GM23338 (cell line): ENCODE data around the gene NPAS3. TPM values are rescaled to one million over a fixed set of nuclear protein-coding genes. Genes with fewer than 3 reads are reported as not detected.
A peak's percentile ranks its signal among the peaks of the same experiment; 100 is the strongest.

ENCODE experiments used
- ATAC-seq: fragments of 200-7000 bp; cut with Tn5 transposase; 3 replicates; pipeline ENCODE4 v1.9.1; 2020
- DNase-seq: peaks from one replicate; pipeline ENCODE4 v3.0.0-alpha.2; 2015; ENCODE audit warnings: low spot score
- H2AFZ ChIP-seq: fragments of 200-600 bp; sonication (generic); 2 replicates; pipeline ENCODE4 v1.8.0; 2016; ENCODE audit warnings: antibody characterized with exemption, mild to moderate bottlenecking, moderate library complexity
- H3F3A ChIP-seq: fragments of 200-600 bp; sonication (generic); replicated peaks from 2 replicates; pipeline ENCODE4 v1.8.0; 2017; ENCODE audit warnings: antibody characterized with exemption, mixed run types, low read depth
- H3K27ac ChIP-seq: fragments of 200-600 bp; sonication (generic); 2 replicates; pipeline ENCODE4 v1.6.1; 2016; ENCODE audit warnings: low read depth
- H3K27me3 ChIP-seq: fragments of 200-600 bp; sonication (generic); 2 replicates; pipeline ENCODE4 v1.8.0; 2016; ENCODE audit warnings: mild to moderate bottlenecking, mixed run types, moderate library complexity; ENCODE audit not compliant: insufficient read depth
- H3K36me3 ChIP-seq: fragments of 200-600 bp; sonication (generic); 2 replicates; pipeline ENCODE4 v1.8.0; 2016; ENCODE audit warnings: mild to moderate bottlenecking; ENCODE audit not compliant: insufficient read depth
- H3K4me1 ChIP-seq: fragments of 200-600 bp; sonication (generic); 2 replicates; pipeline ENCODE4 v1.8.0; 2016; ENCODE audit warnings: mild to moderate bottlenecking, moderate library complexity; ENCODE audit not compliant: insufficient read depth
- H3K4me2 ChIP-seq: fragments of 200-600 bp; sonication (generic); 2 replicates; pipeline ENCODE4 v1.7.1; 2017; ENCODE audit warnings: mixed run types
- H3K4me3 ChIP-seq: fragments of 200-600 bp; sonication (generic); 2 replicates; pipeline ENCODE4 v1.6.1; 2016; ENCODE audit warnings: mixed run types
- H3K79me2 ChIP-seq: fragments of 200-600 bp; sonication (generic); replicated peaks from 2 replicates; pipeline ENCODE4 v1.8.0; 2017; ENCODE audit warnings: mild to moderate bottlenecking; ENCODE audit not compliant: insufficient read depth
- H3K9me2 ChIP-seq: fragments of 200-600 bp; sonication (generic); 2 replicates; pipeline ENCODE4 v1.8.0; 2017; ENCODE audit not compliant: insufficient read depth
- H4K20me1 ChIP-seq: fragments of 200-600 bp; sonication (generic); replicated peaks from 2 replicates; pipeline ENCODE4 v1.8.0; 2017; ENCODE audit warnings: mild to moderate bottlenecking; ENCODE audit not compliant: insufficient read depth
- H3K27ac Mint-ChIP-seq: 2 replicates; pipeline ENCODE4 v1.8.0; 2020; ENCODE audit warnings: inconsistent platforms, mild to moderate bottlenecking, moderate library complexity, mixed read lengths
- H3K27me3 Mint-ChIP-seq: 3 replicates; pipeline ENCODE4 v1.8.0; 2022; ENCODE audit warnings: low read depth, mild to moderate bottlenecking, moderate library complexity, mixed read lengths, inconsistent platforms; ENCODE audit not compliant: insufficient read depth, poor library complexity
- H3K36me3 Mint-ChIP-seq: 3 replicates; pipeline ENCODE4 v1.8.0; 2021; ENCODE audit warnings: low read depth, mild to moderate bottlenecking, inconsistent platforms, moderate library complexity, mixed read lengths
- H3K4me1 Mint-ChIP-seq: 3 replicates; pipeline ENCODE4 v1.8.0; 2020; ENCODE audit warnings: mild to moderate bottlenecking, inconsistent platforms, mixed read lengths
- H3K4me3 Mint-ChIP-seq: 3 replicates; pipeline ENCODE4 v1.8.0; 2021; ENCODE audit warnings: moderate library complexity, mild to moderate bottlenecking, inconsistent platforms, mixed read lengths
- H3K9me3 Mint-ChIP-seq: 3 replicates; pipeline ENCODE4 v1.8.0; 2020; ENCODE audit warnings: moderate library complexity, mild to moderate bottlenecking, inconsistent platforms, mixed read lengths
- CREB1 ChIP-seq: fragments of 250-450 bp; sonication (Bioruptor Pico); IDR thresholded peaks from 2 replicates; pipeline ENCODE4 v1.5.0; 2020; ENCODE audit warnings: low read depth, mild to moderate bottlenecking, moderate library complexity
- CTCF ChIP-seq, 2 experiments: fragments of 200-600 bp in 1 of 2; sonication (generic) in 1 of 2; conservative IDR thresholded peaks; 2 replicates each; pipeline versions ENCODE4 v1.5.1 to v1.6.1; 2016 to 2017; ENCODE audit warnings: antibody characterized with exemption in 2 of 2, low read depth in 2 of 2, mild to moderate bottlenecking in 2 of 2, moderate library complexity in 1 of 2
- ETS1 ChIP-seq: IDR thresholded peaks from 2 replicates; pipeline ENCODE4 v1.6.1; 2016; ENCODE audit warnings: antibody characterized with exemption
- EZH2 ChIP-seq: fragments of 200-600 bp; sonication (generic); IDR thresholded peaks from one replicate; pipeline ENCODE4 v1.8.0; 2017; ENCODE audit warnings: antibody characterized with exemption, mild to moderate bottlenecking, low read depth; ENCODE audit not compliant: unreplicated experiment
- EZH2phosphoT487 ChIP-seq: fragments of 200-600 bp; sonication (generic); IDR thresholded peaks from one replicate; pipeline ENCODE4 v1.8.1; 2018; ENCODE audit warnings: antibody characterized with exemption; ENCODE audit not compliant: unreplicated experiment
- JUNB ChIP-seq: IDR thresholded peaks from one replicate; pipeline ENCODE4 v1.6.1; 2016; ENCODE audit warnings: antibody characterized with exemption; ENCODE audit not compliant: unreplicated experiment
- NANOG ChIP-seq: IDR thresholded peaks from 2 replicates; pipeline ENCODE4 v1.6.1; 2016; ENCODE audit warnings: antibody characterized with exemption, borderline replicate concordance
- POLR2AphosphoS5 ChIP-seq: IDR thresholded peaks from 2 replicates; pipeline ENCODE4 v1.6.1; 2016; ENCODE audit warnings: antibody characterized with exemption, low read depth
- STAT1 ChIP-seq: IDR thresholded peaks from one replicate; pipeline ENCODE4 v1.6.1; 2016; ENCODE audit warnings: antibody characterized with exemption; ENCODE audit not compliant: unreplicated experiment
- ZNF114 ChIP-seq: fragments of 250-450 bp; sonication (Bioruptor Pico); IDR thresholded peaks from 2 replicates; pipeline ENCODE4 v1.5.0; 2020; ENCODE audit warnings: mild to moderate bottlenecking, moderate library complexity
- ZNF331 ChIP-seq: fragments of 250-450 bp; sonication (Bioruptor Pico); IDR thresholded peaks from 2 replicates; pipeline ENCODE4 v1.5.0; 2020; ENCODE audit warnings: low read depth, mild to moderate bottlenecking, moderate library complexity
- ZNF462 ChIP-seq: fragments of 250-450 bp; sonication (Bioruptor Pico); IDR thresholded peaks from 2 replicates; pipeline ENCODE4 v1.5.0; 2020; ENCODE audit warnings: mild to moderate bottlenecking, moderate library complexity
- polyA plus RNA-seq: library from polyadenylated mRNA; unstranded; fragments of >200 nt; fragmentation: Nextera tagmentation; extraction: Ambion mirVana; gene quantifications from 2 replicates; pipeline ENCODE4 v1.2.1, GENCODE V29; 2016
- total RNA-seq: library from RNA; depleted of rRNA; stranded (reverse); fragments of >200 nt; shearing (Covaris generic); gene quantifications from 2 replicates; pipeline ENCODE4 v1.2.3, GENCODE V29; 2014
- TF ChIP-seq, protein P1 (sequence below): IDR thresholded peaks from one replicate; pipeline ENCODE4 v1.6.1; 2018; ENCODE audit warnings: antibody characterized with exemption; ENCODE audit not compliant: unreplicated experiment

The NPAS3 gene
- total and polyA plus RNA-seq, 2 experiments from 2014 or later: 0.17 to 0.19 TPM

GRCh38 chr14:33776871-33777270 is 838.2 kb downstream of the NPAS3 start:
- peak; percentile 44 for DNase-seq
- Histone ChIP-seq H2AFZ (no peak overlapping the region), H3K27ac (peak overlapping the region; percentile 43; the same call in 1 of the 2 replicates), H3K4me2 (peak overlapping the region; percentile 55; the same call in 1 of the 2 replicates), H3K4me3 (no peak overlapping the region), H3K9me2 (peaks cover 8% of the 10 kb centered on the region; the same call in 1 of the 2 replicates), H3K27me3 (no peaks in the 10 kb centered on the region), H3K4me1 (peaks cover 23% of the 10 kb centered on the region), H4K20me1 (no peaks in the 10 kb centered on the region), H3F3A (no peaks in the 10 kb centered on the region), H3K36me3 (no peaks in the 10 kb centered on the region), H3K79me2 (no peaks in the 10 kb centered on the region)
- peaks cover 12% of the 10 kb centered on the region; the same call in 2 of the 3 replicates for H3K4me1 Mint-ChIP-seq
- no peaks in the 10 kb centered on the region for H3K36me3 Mint-ChIP-seq
- H3K9me3 Mint-ChIP-seq: no peaks in the 10 kb centered on the region
- H3K27ac Mint-ChIP-seq: no peak overlapping the region
- TF ChIP-seq ZNF331 (CRISPR knock-in tag) (no peak), JUNB (no peak), STAT1 (no peak), CREB1 (no peak), POLR2AphosphoS5 (no peak), CTCF (conservative IDR thresholded peaks at IDR 0.05; ENCODE audit: low read depth in 2 of 2) (no peak), EZH2phosphoT487 (no peak), NANOG (no peak), ZNF462 (CRISPR knock-in tag) (no peak), EZH2 (no peak), ETS1 (no peak), ZNF114 (CRISPR knock-in tag) (no peak)
- TF ChIP-seq, protein P1, sequence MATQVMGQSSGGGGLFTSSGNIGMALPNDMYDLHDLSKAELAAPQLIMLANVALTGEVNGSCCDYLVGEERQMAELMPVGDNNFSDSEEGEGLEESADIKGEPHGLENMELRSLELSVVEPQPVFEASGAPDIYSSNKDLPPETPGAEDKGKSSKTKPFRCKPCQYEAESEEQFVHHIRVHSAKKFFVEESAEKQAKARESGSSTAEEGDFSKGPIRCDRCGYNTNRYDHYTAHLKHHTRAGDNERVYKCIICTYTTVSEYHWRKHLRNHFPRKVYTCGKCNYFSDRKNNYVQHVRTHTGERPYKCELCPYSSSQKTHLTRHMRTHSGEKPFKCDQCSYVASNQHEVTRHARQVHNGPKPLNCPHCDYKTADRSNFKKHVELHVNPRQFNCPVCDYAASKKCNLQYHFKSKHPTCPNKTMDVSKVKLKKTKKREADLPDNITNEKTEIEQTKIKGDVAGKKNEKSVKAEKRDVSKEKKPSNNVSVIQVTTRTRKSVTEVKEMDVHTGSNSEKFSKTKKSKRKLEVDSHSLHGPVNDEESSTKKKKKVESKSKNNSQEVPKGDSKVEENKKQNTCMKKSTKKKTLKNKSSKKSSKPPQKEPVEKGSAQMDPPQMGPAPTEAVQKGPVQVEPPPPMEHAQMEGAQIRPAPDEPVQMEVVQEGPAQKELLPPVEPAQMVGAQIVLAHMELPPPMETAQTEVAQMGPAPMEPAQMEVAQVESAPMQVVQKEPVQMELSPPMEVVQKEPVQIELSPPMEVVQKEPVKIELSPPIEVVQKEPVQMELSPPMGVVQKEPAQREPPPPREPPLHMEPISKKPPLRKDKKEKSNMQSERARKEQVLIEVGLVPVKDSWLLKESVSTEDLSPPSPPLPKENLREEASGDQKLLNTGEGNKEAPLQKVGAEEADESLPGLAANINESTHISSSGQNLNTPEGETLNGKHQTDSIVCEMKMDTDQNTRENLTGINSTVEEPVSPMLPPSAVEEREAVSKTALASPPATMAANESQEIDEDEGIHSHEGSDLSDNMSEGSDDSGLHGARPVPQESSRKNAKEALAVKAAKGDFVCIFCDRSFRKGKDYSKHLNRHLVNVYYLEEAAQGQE: no peak
- no peak overlapping the region for H3K4me3 Mint-ChIP-seq
- peak; percentile 55 for ATAC-seq
- peaks cover 4% of the 10 kb centered on the region for H3K27me3 Mint-ChIP-seq
